ENCODE measurements around the gene DMXL2. TPM values are rescaled to one million over a fixed set of nuclear protein-coding genes. Genes with fewer than 3 reads are reported as not detected.
"Not testable (repeated sequence)": the region's sequence is repeated elsewhere in the genome, so short reads cannot be mapped to it uniquely, and the experiment has no call there.

The DMXL2 gene
- total RNA-seq, 1 donor from 2014 or later: 20.7 TPM

- Mint-ChIP-seq H3K4me3 (ENCODE audit: unreplicated experiment) (no peak overlapping the region), H3K27me3 (ENCODE audit: low read depth) (peaks cover 21% of the 10 kb centered on the region), H3K9me3 (ENCODE audit: low read depth) (no peaks in the 10 kb centered on the region), H3K36me3 (ENCODE audit: low read depth) (no peaks in the 10 kb centered on the region), H3K27ac (ENCODE audit: unreplicated experiment) (no peak overlapping the region), H3K4me1 (ENCODE audit: low read depth) (no peaks in the 10 kb centered on the region)
- no peak for DNase-seq (ENCODE audit: low spot score)
- TF ChIP-seq CTCF (IDR thresholded peaks at IDR 0.05): no peak
These were observed 38.5 kb upstream of the DMXL2 start for GRCh38 chr15:51661072-51661471.

- Mint-ChIP-seq H3K9me3 (ENCODE audit: low read depth) (no peaks in the 10 kb centered on the region), H3K27ac (ENCODE audit: unreplicated experiment) (no peak overlapping the region), H3K4me1 (ENCODE audit: low read depth) (no peaks in the 10 kb centered on the region), H3K36me3 (ENCODE audit: low read depth) (no peaks in the 10 kb centered on the region), H3K4me3 (ENCODE audit: unreplicated experiment) (no peak overlapping the region), H3K27me3 (ENCODE audit: low read depth) (peaks cover 11% of the 10 kb centered on the region)
- no peak for TF ChIP-seq CTCF (IDR thresholded peaks at IDR 0.05)
- no peak for DNase-seq (ENCODE audit: low spot score)
These were observed 36.1 kb upstream of the DMXL2 start for GRCh38 chr15:51658664-51659063.

GRCh38 chr15:51655401-51656057 is 33.0 kb upstream of the DMXL2 start:
- not testable (repeated sequence) for H3K27ac Mint-ChIP-seq (ENCODE audit: unreplicated experiment); DNase-seq (ENCODE audit: low spot score); H3K9me3 Mint-ChIP-seq (ENCODE audit: low read depth); H3K4me3 Mint-ChIP-seq (ENCODE audit: unreplicated experiment); H3K4me1 Mint-ChIP-seq (ENCODE audit: low read depth); H3K36me3 Mint-ChIP-seq (ENCODE audit: low read depth)
- H3K27me3 Mint-ChIP-seq (ENCODE audit: low read depth): peaks cover 11% of the 10 kb centered on the region

GRCh38 chr15:51652084-51652668 is 29.6 kb upstream of the DMXL2 start:
- H3K4me3 Mint-ChIP-seq (ENCODE audit: unreplicated experiment): no peak overlapping the region
- no peak for DNase-seq (ENCODE audit: low spot score)
- no peaks in the 10 kb centered on the region for H3K36me3 Mint-ChIP-seq (ENCODE audit: low read depth)
- no peak overlapping the region for H3K27ac Mint-ChIP-seq (ENCODE audit: unreplicated experiment)
- TF ChIP-seq CTCF (IDR thresholded peaks at IDR 0.05): no peak
- no peaks in the 10 kb centered on the region for H3K9me3 Mint-ChIP-seq (ENCODE audit: low read depth)
- H3K4me1 Mint-ChIP-seq (ENCODE audit: low read depth): no peaks in the 10 kb centered on the region
- H3K27me3 Mint-ChIP-seq (ENCODE audit: low read depth): peaks cover 11% of the 10 kb centered on the region

GRCh38 chr15:51649659-51650521 is 27.3 kb upstream of the DMXL2 start:
- Mint-ChIP-seq H3K4me1 (ENCODE audit: low read depth) (no peaks in the 10 kb centered on the region), H3K36me3 (ENCODE audit: low read depth) (no peaks in the 10 kb centered on the region), H3K27ac (ENCODE audit: unreplicated experiment) (no peak overlapping the region), H3K4me3 (ENCODE audit: unreplicated experiment) (no peak overlapping the region), H3K9me3 (ENCODE audit: low read depth) (no peaks in the 10 kb centered on the region), H3K27me3 (ENCODE audit: low read depth) (peaks cover 13% of the 10 kb centered on the region)
- peak; percentile 92 for TF ChIP-seq CTCF (IDR thresholded peaks at IDR 0.05)
- DNase-seq (ENCODE audit: low spot score): no peak

GRCh38 chr15:51648643-51649042 is 26.1 kb upstream of the DMXL2 start:
- not testable (repeated sequence) for H3K9me3 Mint-ChIP-seq (ENCODE audit: low read depth); H3K36me3 Mint-ChIP-seq (ENCODE audit: low read depth); H3K4me1 Mint-ChIP-seq (ENCODE audit: low read depth); DNase-seq (ENCODE audit: low spot score); H3K27ac Mint-ChIP-seq (ENCODE audit: unreplicated experiment); H3K4me3 Mint-ChIP-seq (ENCODE audit: unreplicated experiment)
- H3K27me3 Mint-ChIP-seq (ENCODE audit: low read depth): peaks cover 14% of the 10 kb centered on the region

GRCh38 chr15:51648101-51648500 is 25.5 kb upstream of the DMXL2 start:
- not testable (repeated sequence) for DNase-seq (ENCODE audit: low spot score); H3K9me3 Mint-ChIP-seq (ENCODE audit: low read depth); H3K36me3 Mint-ChIP-seq (ENCODE audit: low read depth); H3K4me3 Mint-ChIP-seq (ENCODE audit: unreplicated experiment); H3K4me1 Mint-ChIP-seq (ENCODE audit: low read depth); H3K27ac Mint-ChIP-seq (ENCODE audit: unreplicated experiment)
- peaks cover 14% of the 10 kb centered on the region for H3K27me3 Mint-ChIP-seq (ENCODE audit: low read depth)
